IMR-90 (cell line): ENCODE data around the gene AOX1.

Source experiments
- BHLHE40 ChIP-seq: fragments of 150-350 bp; IDR thresholded peaks from 2 replicates; pipeline ENCODE4 v1.6.1; 2016; ENCODE audit warnings: mild to moderate bottlenecking, low read depth, low read length
- CTCF ChIP-seq: conservative IDR thresholded peaks from 2 replicates; pipeline ENCODE4 v1.5.1; 2012; ENCODE audit warnings: mild to moderate bottlenecking, low read depth, low read length, improper control_type of control experiment
- FOS ChIP-seq: fragments of 150-350 bp; IDR thresholded peaks from 2 replicates; pipeline ENCODE4 v1.6.1; 2016; ENCODE audit warnings: low read depth, low read length
- MAFK ChIP-seq: IDR thresholded peaks from 2 replicates; pipeline ENCODE4 v1.6.1; 2012; ENCODE audit warnings: low read depth, low read length, improper control_type of control experiment
- MAZ ChIP-seq: IDR thresholded peaks from 2 replicates; pipeline ENCODE4 v1.6.1; 2012; ENCODE audit warnings: low read depth, mild to moderate bottlenecking, low read length, improper control_type of control experiment, moderate library complexity, borderline replicate concordance
- POLR2A ChIP-seq: IDR thresholded peaks from 2 replicates; pipeline ENCODE4 v1.6.1; 2012; ENCODE audit warnings: mild to moderate bottlenecking, low read depth, low read length
- RFX5 ChIP-seq: IDR thresholded peaks from 2 replicates; pipeline ENCODE4 v1.8.0; 2012; ENCODE audit warnings: low read depth, mild to moderate bottlenecking, low read length, moderate library complexity

- no peak for TF ChIP-seq CTCF
- TF ChIP-seq RFX5 = no peak
- TF ChIP-seq POLR2A = no peak
- no peak for TF ChIP-seq BHLHE40
- TF ChIP-seq FOS = no peak
- TF ChIP-seq MAZ = no peak
- TF ChIP-seq MAFK = no peak
These were observed 69.0 kb downstream of the AOX1 start for GRCh38 chr2:200654823-200655222.
